ENCODE results near the gene DGCR2. TPM values are rescaled to one million over a fixed set of nuclear protein-coding genes. Genes with fewer than 3 reads are reported as not detected.

DGCR2 gene
- total RNA-seq, 2 donors from 2014 or later = 24.4 to 28.5 TPM

- no peaks in the 10 kb centered on the region for H3K36me3 Mint-ChIP-seq (ENCODE audit: insufficient read depth in 2 of 2)
- no peaks in the 10 kb centered on the region for H3K27me3 Mint-ChIP-seq (ENCODE audit: low read depth)
- H3K9me3 Mint-ChIP-seq = no peaks in the 10 kb centered on the region
- H3K4me3 Mint-ChIP-seq = no peak overlapping the region
- H3K27ac Mint-ChIP-seq = no peak overlapping the region
- ATAC-seq (replicated peaks in 1 of 2) (no peak), DNase-seq (no peak)
- H3K4me1 Mint-ChIP-seq (ENCODE audit: low read depth) = no peaks in the 10 kb centered on the region
Observed at GRCh38 chr22:19070397-19071169, 51.6 kb downstream of the DGCR2 start.

DNA sequence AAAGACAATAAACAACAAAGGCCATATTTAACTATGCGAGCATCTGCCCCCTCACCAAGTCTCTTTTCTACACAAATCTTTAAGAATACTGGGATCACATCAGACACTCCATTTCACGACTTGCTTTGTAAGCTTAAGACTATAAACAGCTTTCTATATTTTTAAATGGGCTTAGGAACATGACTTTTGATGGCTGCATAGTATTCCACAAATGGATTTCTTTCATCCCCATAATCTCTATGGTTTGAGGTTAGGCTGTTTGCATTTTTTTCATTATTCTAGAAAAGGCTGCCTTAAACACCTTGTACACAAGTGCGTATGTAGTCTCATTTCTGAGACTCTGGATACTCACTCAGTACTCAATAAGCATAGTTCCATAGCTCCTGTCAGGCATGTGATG, 52.8 kb downstream of the DGCR2 start:
- no peak overlapping the region for H3K4me3 Mint-ChIP-seq
- ATAC-seq (replicated peaks in 1 of 2) (no peak), DNase-seq (no peak)
- H3K27me3 Mint-ChIP-seq (ENCODE audit: low read depth) = no peaks in the 10 kb centered on the region
- peaks cover 0 to 2% of the 10 kb centered on the region in 2 donors for H3K36me3 Mint-ChIP-seq (ENCODE audit: insufficient read depth in 2 of 2)
- no peak overlapping the region for H3K27ac Mint-ChIP-seq
- H3K9me3 Mint-ChIP-seq = no peaks in the 10 kb centered on the region
- H3K4me1 Mint-ChIP-seq (ENCODE audit: low read depth) = no peaks in the 10 kb centered on the region

DNA sequence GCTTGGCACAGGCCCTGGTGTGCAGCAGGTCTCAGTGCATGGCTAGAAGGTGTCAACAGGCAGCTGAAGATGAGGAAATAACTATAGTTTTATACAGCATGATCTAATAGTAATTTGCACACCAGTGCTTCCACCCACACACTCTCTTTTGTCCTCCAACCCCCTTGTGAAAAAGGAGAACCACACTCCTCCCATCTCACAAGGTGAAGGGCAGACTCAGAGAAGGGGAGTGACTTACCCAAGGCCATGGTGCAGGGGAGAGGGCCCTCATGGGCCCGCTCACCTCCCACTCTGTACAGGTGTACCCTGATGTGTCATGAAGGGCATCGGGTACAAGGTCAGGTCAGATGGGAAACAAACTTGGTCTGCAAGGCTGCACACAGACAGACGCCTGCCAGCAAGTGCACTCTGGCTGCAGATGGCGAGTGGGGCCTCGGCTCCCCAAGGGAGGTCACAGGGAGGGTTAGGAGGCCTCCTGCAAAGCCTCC, 53.4 kb downstream of the DGCR2 start:
- H3K4me3 Mint-ChIP-seq = no peak overlapping the region
- ATAC-seq (replicated peaks in 1 of 2) = no peak
- no peak for DNase-seq
- H3K36me3 Mint-ChIP-seq (ENCODE audit: insufficient read depth in 2 of 2) = peaks cover 0 to 2% of the 10 kb centered on the region in 2 donors
- H3K4me1 Mint-ChIP-seq (ENCODE audit: low read depth) = no peaks in the 10 kb centered on the region
- H3K27ac Mint-ChIP-seq = no peak overlapping the region
- no peaks in the 10 kb centered on the region for H3K27me3 Mint-ChIP-seq (ENCODE audit: low read depth)
- H3K9me3 Mint-ChIP-seq = no peaks in the 10 kb centered on the region

DNA sequence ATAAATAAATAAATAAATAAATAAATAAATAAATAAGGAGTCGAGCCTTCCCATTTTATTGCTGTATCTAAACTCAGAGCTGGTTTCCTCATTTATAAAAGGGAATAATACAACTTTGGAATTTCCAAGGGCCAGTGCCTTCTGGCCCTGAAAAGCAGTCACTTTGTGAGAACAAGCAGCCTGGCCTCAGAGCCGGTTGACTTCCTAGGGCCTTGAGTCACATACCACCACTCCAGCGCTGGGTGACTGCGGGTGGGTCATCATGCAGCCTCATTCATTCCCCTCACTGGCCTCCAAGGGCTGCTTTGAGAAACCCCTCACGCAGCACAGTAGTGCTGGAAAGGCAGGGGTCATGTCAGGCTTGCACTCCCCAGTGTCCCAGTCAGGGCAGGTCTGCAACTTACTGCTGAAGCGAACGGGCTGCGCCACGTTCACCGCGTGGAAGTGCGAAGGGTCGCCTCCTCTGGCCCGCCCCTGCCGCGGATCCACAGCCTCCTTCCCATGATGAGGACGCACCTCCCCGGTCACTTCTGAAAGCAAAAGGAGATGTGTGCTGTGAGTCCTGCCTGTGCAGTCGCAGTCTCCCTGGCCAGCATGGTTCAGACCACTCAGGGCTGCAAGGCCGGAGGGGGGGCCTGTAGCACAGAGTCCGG, 54.4 kb downstream of the DGCR2 start:
- Mint-ChIP-seq H3K27me3 (ENCODE audit: low read depth) (no peaks in the 10 kb centered on the region), H3K4me1 (ENCODE audit: low read depth) (no peaks in the 10 kb centered on the region), H3K36me3 (ENCODE audit: insufficient read depth in 2 of 2) (peaks cover 0 to 2% of the 10 kb centered on the region in 2 donors), H3K4me3 (no peak overlapping the region), H3K27ac (no peak overlapping the region), H3K9me3 (no peaks in the 10 kb centered on the region)
- DNase-seq (no peak), ATAC-seq (replicated peaks in 1 of 2) (no peak)

- H3K4me3 Mint-ChIP-seq = no peak overlapping the region
- no peaks in the 10 kb centered on the region for H3K27me3 Mint-ChIP-seq (ENCODE audit: low read depth)
Observed at GRCh38 chr22:19066531-19067271, 55.5 kb downstream of the DGCR2 start.

DNA sequence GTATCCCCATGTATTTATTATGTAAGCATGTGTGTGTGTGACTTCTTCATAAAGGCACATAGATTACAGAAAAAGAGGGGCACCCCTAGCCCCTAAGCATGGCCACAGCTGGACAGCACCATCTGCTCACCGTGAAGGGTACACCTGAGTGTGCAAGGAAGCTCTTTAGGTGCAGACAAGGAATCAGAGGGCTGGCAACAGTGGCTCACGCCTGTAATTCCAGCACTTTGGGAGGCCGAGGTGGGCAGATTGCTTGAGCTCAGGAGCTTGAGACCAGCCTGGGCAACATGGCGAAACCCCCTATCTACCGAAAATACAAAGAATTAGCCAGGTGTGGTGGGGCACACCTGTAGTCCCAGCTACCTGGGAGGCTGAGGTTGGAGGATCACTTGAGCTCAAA, 56.3 kb downstream of the DGCR2 start:
- Mint-ChIP-seq H3K27ac (no peak overlapping the region), H3K36me3 (ENCODE audit: insufficient read depth in 2 of 2) (peaks cover 0 to 3% of the 10 kb centered on the region in 2 donors), H3K9me3 (no peaks in the 10 kb centered on the region), H3K4me3 (no peak overlapping the region), H3K4me1 (ENCODE audit: low read depth) (no peaks in the 10 kb centered on the region), H3K27me3 (ENCODE audit: low read depth) (no peaks in the 10 kb centered on the region)
- ATAC-seq (replicated peaks in 1 of 2) (no peak), DNase-seq (no peak)

More at GRCh38 chr22:19066531-19067271, 55.5 kb downstream of the DGCR2 start:
- Mint-ChIP-seq H3K27ac (no peak overlapping the region), H3K36me3 (ENCODE audit: insufficient read depth in 2 of 2) (peaks cover 0 to 3% of the 10 kb centered on the region in 2 donors), H3K4me1 (ENCODE audit: low read depth) (no peaks in the 10 kb centered on the region), H3K9me3 (no peaks in the 10 kb centered on the region)
- DNase-seq (no peak), ATAC-seq (replicated peaks in 1 of 2) (no peak)

GRCh38 chr22:19065298-19065859, 56.8 kb downstream of the DGCR2 start:
- ATAC-seq (replicated peaks in 1 of 2) (no peak), DNase-seq (no peak)
- Mint-ChIP-seq H3K4me3 (no peak overlapping the region), H3K36me3 (ENCODE audit: insufficient read depth in 2 of 2) (peaks cover 0 to 3% of the 10 kb centered on the region in 2 donors), H3K4me1 (ENCODE audit: low read depth) (no peaks in the 10 kb centered on the region), H3K9me3 (no peaks in the 10 kb centered on the region), H3K27ac (no peak overlapping the region), H3K27me3 (ENCODE audit: low read depth) (no peaks in the 10 kb centered on the region)

DNA sequence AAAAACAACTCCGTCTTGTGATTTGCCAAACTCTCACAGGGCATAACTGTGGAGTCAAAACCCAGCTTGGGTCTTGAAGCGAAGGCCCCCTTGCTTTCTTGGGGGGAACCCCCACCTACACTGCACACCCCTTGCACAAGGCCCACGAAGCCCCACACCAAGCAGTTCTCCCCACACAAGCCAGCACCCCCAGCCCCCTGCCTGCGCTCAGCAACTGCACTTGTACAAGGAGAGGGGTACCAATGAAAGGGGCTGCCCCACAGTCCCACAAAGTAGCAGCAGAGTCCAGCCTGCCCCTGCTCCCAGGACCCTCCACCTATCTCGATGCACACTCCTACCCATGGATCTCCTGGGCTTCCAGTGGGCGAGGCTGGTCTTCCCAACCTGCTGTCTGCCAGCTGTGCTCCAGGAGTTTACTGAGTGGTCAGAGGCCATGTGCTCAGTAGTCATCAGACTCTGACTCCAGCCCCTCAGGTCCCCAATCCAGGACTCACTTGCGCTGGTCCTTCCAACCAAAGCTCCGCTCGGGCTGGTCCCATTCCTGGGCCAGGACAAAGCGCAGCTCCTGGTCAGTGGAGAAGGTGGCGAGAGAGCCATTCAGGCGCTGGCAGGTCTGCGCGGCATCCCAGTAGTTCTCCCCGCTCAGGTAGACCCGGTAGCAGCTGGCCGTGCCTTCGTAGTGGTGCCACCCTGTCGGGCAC, 57.7 kb downstream of the DGCR2 start:
- no peaks in the 10 kb centered on the region for H3K4me1 Mint-ChIP-seq (ENCODE audit: low read depth)
- H3K36me3 Mint-ChIP-seq (ENCODE audit: insufficient read depth in 2 of 2) = peaks cover 0 to 3% of the 10 kb centered on the region in 2 donors
- H3K27ac Mint-ChIP-seq = no peak overlapping the region
- H3K9me3 Mint-ChIP-seq = no peaks in the 10 kb centered on the region
- ATAC-seq (replicated peaks in 1 of 2) (no peak), DNase-seq (no peak)
- H3K27me3 Mint-ChIP-seq (ENCODE audit: low read depth) = no peaks in the 10 kb centered on the region
- H3K4me3 Mint-ChIP-seq = no peak overlapping the region

- ATAC-seq (replicated peaks in 1 of 2) (no peak), DNase-seq (no peak)
- peaks cover 0 to 3% of the 10 kb centered on the region in 2 donors for H3K36me3 Mint-ChIP-seq (ENCODE audit: insufficient read depth in 2 of 2)
- no peak overlapping the region for H3K27ac Mint-ChIP-seq
- no peaks in the 10 kb centered on the region for H3K9me3 Mint-ChIP-seq
- no peak overlapping the region for H3K4me3 Mint-ChIP-seq
- no peaks in the 10 kb centered on the region for H3K4me1 Mint-ChIP-seq (ENCODE audit: low read depth)
- no peaks in the 10 kb centered on the region for H3K27me3 Mint-ChIP-seq (ENCODE audit: low read depth)
Observed at GRCh38 chr22:19063581-19064353, 58.4 kb downstream of the DGCR2 start.

GRCh38 chr22:19062943-19063308, 59.3 kb downstream of the DGCR2 start:
- Mint-ChIP-seq H3K9me3 (no peaks in the 10 kb centered on the region), H3K4me1 (ENCODE audit: low read depth) (no peaks in the 10 kb centered on the region), H3K27me3 (ENCODE audit: low read depth) (no peaks in the 10 kb centered on the region), H3K36me3 (ENCODE audit: insufficient read depth in 2 of 2) (peaks cover 0 to 3% of the 10 kb centered on the region in 2 donors), H3K4me3 (no peak overlapping the region), H3K27ac (no peak overlapping the region)
- ATAC-seq (replicated peaks in 1 of 2) (no peak), DNase-seq (no peak)

- peaks cover 0 to 3% of the 10 kb centered on the region in 2 donors for H3K36me3 Mint-ChIP-seq (ENCODE audit: insufficient read depth in 2 of 2)
- DNase-seq (no peak), ATAC-seq (replicated peaks in 1 of 2) (no peak)
- H3K4me1 Mint-ChIP-seq (ENCODE audit: low read depth) = no peaks in the 10 kb centered on the region
- no peaks in the 10 kb centered on the region for H3K9me3 Mint-ChIP-seq
- no peaks in the 10 kb centered on the region for H3K27me3 Mint-ChIP-seq (ENCODE audit: low read depth)
- no peak overlapping the region for H3K4me3 Mint-ChIP-seq
- no peak overlapping the region for H3K27ac Mint-ChIP-seq
Observed at GRCh38 chr22:19062139-19062942, 59.9 kb downstream of the DGCR2 start.

Measured in activated T-cell treated with anti-CD3 and anti-CD28 coated beads, Interleukin-2, amount 50 U/mL, for 72 hours (primary cell).